Nucleus accumbens (tissue), 56 donors: ENCODE measurements around the gene NUF2.
A peak's percentile ranks its signal among the peaks of the same experiment; 100 is the strongest.
"Not testable (repeated sequence)": the region's sequence is repeated elsewhere in the genome, so short reads cannot be mapped to it uniquely, and the experiment has no call there.

Experiments
- DNase-seq, 56 donors: peaks; one replicate each; lab custom pipeline; 2025; lab: John Stamatoyannopoulos, UW

NUF2 gene

DNA sequence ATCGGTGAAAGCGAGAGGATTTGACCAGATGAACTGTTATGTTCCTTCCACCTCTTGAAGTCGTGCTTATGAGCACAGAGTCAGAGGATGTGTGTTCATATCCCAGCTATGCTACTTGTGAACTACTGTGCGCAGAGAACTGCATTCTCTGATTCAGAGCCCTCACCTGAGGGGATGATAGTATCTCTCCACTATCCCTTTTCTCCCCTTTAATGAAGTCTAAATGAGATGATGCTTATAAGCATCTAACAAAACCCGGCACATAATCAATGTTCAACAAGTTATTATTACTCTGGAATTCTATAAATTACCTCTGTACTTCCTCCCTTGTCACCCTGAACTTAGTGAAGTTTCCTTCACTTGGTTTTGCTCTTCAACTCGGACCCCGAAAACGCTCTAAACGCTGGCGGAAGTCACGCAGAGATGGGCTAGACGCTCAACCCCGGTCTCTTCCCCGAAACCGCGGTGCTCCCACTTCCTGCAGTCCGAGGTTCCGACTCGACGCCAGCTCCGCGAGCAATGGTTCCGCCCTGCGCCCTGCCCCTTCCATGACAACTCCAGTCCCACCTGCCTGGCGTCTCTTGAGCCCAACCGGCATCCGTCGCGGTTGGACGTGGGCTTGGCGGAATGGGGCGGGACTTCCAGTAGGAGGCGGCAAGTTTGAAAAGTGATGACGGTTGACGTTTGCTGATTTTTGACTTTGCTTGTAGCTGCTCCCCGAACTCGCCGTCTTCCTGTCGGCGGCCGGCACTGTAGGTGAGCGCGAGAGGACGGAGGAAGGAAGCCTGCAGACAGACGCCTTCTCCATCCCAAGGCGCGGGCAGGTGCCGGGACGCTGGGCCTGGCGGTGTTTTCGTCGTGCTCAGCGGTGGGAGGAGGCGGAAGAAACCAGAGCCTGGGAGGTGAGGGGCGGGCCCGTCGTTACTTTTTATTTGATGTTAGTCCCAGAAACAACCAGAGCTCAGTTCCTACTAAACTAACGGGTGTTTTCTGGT, at the start of gene NUF2:
Gene NUF2, plus strand, starts transcription at position 644 of the 995 bp plus-strand sequence. CDS start 4,098 bp downstream, outside the sequence.
- peak; percentile 68 to 98 (median 95) for DNase-seq

DNA sequence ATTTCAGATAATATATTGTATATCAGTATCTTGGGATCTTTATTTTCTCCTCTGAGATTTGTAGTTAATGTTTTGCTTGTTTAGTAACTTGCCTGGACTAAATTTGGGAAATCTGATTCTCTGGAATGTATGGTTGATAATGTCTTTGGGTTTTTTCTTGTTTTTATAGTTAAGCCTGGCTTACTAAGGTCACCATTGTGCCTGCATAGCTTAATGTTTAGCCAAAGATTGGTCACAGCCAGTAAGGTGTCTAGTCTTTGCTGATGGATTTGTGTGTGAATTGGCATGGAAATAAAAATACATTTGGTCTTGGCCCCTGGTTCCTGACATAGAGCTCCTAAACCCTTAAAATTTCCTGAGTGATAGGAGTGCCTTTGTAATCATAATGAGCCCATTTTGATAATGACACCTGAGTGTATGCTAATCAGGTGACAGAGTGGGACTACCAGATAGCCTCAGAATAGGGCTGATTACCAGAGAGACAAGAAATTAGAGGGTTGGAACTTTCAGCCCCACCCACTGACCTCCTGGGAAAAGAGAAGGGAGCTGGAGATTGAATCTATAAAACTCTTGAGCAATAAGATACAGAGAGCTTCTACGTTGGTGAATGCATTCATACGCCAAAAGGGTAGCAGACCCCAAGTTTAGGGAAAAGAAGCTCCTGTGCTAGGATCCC, 47.9 kb upstream of the NUF2 start:
- DNase-seq = no peak

DNA sequence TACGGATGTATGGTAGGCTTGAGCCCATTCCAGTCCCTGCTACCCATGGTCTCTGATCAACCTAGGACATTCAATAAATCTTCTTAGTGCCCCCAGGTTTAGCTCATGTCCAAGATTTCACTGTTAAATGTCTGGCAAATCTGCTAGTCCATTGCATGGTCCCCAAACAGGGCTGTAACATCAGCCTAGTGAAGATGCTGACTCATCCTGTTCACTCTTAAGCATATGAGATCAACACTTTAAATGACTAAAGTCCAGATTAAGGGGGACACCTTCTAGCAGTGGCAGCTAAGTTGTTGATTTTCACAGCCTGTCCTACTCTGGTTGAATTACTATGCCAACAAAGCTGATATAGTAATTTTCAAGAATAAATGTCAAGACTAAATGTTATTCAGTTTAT, 46.5 kb upstream of the NUF2 start:
- DNase-seq = no peak

DNA sequence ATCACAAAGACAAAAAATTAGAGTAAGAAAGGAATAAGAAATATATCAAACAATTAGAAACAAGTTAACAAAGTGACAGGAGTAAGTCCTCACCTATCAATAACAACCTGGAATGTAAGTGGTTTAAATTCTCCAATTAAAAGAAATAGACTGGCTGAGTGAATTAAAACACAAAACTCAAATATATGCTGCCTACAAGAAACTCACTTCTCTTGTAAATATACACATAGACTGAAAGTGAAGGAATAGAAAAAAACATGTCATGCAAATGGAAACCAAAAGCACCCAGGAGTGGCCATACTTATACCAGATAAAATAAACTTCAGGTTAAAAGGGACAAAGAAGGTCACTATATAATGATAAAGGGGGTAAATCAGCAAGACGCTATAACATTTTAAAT, 43.2 kb upstream of the NUF2 start:
- DNase-seq = no peak

DNA sequence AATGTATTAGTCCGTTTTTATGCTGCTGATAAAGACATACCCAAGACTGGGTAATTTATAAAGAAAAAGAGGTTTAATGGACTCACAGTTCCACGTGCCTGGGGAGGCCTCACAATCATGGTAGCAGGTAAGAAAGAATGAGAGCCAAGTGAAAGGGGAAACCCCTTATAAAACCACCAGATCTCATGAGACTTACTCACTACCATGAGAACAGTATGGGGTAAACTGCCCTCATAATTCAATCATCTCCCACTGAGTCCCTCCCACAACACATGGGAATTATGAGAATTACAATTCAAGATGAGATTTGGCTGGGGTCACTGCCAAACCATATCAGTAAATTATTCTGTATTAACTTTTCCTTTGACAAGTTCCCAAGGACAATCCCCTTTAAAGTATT, 36.9 kb upstream of the NUF2 start:
- DNase-seq = not testable (repeated sequence)

DNA sequence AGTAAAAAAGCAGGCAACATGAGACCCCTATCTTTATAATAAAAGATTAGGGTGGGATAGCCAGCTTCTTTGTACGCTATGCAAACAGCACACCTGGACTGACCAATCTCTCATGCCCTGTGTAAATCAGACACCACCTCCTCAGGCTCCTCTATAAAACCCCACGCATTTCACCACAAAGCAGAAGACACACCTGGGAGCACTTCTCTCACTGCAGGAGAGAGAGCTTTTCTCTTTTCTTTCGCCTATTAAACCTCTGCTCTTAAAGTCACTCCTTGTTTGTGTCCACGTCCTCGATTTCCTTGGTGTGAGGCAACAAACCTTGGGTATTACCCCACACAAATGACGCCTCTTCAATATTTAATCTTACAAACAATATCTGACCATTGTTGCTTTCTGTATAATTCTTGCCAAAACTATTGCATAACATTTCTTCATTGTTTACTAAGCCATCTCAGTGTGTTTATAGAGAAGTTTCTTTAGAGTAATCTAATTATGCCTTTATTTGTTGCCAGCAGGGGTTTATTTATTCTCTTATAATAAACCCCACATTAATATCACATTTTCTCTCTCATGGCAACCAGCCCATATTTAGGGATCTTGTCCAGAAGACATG, 31.6 kb upstream of the NUF2 start:
- DNase-seq = no peak

DNA sequence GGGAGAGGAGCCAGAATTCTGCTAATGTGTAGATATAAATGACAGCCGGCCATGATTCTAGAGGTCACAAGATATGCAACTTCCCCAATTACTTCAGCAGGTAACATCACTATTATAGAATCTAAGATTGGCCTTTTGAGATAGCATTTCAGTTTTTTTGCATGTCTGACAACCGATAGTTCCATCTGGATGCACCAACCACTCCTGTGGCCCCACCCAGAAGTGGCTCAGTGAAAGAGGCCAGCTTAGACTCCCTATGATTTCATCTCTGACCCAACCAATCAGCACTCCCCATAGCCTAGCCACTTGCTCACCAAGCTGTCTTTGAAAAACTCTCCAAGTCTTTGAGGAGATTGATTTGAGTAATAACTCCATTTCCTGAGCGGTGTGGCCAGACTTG, 30.3 kb upstream of the NUF2 start:
- no peak for DNase-seq

DNA sequence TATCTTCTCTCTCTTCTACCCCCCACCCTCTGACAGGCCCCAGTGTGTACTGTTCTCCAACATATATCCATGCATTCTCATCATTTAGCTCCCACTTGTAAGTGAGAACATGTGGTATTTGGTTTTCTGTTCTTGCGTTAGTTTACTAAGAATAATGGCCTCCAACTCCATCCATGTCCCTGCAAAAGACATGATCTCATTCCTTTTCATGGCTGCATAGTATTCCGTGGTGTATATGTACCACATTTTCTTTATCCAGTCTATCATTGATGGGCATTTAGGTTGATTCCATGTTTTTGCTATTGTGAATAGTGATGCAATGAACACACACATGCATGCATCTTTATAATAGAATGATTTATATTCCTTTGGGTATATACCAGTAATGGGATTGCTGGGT, 29.6 kb upstream of the NUF2 start:
- DNase-seq = not testable (repeated sequence)

DNA sequence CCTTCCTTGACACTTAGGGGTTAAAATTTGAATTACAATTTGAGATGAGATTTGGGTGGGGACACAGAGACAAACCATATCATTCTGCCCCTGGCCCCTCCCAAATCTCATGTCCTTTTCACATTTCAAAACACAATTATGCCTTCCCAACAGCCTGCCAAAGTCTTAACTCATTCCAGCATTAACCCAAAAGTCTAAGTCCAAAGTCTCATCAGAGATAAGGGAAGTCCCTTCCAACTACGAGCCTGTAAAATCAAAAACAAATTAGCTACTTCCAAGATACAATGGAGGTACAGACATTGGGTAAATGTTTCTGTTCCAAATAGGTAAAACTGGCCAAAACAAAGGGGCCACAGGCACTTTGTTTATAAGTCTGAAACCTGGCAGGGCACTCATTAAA, 28.3 kb upstream of the NUF2 start:
- not testable (repeated sequence) for DNase-seq

DNA sequence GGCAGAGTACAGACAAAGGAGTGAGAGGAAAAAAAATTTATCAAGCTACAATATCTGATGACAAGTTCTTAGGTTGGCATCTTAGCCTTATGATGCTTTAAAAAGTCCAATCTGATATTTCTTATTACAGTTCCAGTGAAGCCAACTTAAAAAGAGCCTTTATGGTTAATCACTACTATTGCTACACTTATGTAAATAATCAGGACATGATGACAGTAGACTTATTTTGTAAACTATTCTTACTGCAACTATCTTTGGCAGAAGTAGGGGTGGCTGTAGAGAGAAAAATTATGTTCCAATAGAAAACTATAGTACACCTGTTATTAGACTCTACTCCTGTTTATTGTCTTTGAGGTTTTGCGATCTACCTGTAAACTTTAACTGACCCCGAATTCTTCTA, 25.8 kb upstream of the NUF2 start:
- DNase-seq = no peak

DNA sequence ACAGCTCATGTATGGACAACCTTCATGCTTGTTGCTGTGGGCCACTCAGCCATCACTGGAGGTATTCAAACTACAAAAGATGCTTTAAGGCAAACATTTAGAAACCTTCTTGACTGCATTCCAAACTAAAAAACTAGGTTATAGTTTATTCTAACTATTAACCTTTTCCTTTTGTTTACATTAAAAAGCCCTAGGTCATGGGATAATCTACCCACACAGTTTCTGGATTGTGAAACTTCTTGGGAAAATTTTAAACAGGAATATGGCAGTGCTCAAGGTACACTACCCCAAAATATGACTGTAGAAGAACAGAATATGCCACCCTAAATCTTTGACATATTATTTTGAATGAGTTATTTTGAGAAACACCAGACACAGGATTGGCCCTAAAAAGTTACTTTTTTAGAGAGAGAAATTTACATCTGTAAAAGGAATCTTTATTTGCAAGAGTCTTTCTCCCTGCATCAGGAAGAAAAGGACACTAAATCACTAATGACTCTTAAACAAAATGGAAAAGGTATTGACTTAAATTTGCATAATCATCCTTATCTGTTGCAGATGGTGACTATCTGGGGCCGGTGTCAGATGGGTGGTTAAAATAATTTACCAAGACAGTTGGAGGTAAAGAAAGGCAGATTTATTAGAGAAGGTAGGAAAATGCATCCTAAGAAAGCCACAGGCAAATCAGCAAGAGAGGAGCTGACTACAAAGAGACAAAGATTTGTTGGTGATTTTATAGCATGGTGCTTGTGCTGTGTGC, 25.1 kb upstream of the NUF2 start:
- no peak for DNase-seq

DNA sequence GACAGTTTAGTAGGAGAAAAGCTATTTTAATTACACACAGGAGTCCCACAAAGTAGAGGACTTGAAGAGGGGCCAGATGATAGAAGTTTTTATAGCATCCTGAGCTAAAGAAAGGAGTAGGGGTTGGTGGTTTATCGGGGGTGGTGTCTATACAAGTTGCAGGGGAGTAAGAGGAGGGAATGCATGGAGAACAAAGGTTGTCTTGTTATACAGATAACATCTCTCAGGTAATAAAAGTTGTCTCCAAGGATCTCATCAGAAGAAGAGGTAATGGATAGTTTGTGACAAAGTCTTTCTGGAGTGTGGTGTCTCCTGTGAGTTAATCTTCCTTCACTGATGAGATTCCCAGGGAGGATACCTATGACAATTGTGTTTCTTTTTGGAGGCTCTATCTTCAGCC, 23.4 kb upstream of the NUF2 start:
- DNase-seq = no peak

DNA sequence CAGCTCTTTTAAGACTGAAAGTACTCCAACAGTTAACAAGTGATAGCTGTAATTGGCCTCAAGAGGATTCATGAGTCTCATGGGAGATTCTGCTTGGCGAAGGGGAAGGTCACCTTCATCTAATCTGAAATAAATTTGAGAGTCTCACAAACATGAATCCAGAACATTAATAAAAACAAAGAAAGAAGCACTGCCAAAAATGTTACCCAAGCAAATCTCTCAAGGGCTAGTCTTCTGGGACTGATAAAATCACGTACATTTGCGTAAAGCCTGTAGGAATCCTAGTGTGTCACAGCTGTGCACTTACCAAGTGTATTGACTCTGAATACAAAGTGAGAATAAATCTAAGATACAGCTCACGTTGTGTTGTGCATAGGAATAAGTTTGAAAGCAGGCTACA, 21.2 kb upstream of the NUF2 start:
- DNase-seq = no peak

DNA sequence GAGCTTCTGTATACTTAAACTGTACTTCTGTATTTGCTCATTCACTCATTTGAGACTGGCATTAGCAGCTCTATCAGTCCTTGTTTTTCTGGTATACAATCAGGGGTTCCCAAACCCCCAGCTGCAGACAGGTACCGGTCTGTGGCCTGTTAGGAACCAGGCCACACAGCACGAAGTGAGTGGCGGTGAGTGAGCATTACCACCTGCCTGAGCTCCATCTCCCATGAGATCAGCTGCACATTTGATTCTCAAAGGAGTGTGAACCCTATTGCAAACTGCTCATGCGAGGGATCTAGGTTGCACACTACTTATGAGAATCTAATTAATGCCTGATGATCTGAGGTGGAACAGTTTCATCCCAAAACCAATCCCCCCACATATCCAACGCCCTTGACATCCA, 18.2 kb upstream of the NUF2 start:
- no peak for DNase-seq

DNA sequence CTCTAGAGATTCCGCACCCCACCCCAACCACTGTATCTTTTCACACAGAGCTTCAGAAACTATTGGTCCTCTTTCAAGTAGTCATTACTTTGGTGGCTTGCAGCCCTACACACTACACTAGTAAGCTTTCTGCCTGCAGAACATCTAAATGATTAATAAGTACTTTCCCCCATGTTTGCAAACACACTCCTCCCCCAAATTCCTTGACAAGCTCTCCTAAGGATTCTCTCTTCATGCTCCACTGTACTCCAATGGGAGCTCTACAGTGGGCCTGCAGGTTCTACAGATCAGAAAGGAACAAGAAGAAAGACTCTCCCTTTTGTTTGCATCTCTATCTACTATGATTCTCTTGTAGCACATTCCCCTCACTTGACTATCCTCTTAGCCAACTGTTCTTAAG, 16.3 kb upstream of the NUF2 start:
- DNase-seq = no peak

DNA sequence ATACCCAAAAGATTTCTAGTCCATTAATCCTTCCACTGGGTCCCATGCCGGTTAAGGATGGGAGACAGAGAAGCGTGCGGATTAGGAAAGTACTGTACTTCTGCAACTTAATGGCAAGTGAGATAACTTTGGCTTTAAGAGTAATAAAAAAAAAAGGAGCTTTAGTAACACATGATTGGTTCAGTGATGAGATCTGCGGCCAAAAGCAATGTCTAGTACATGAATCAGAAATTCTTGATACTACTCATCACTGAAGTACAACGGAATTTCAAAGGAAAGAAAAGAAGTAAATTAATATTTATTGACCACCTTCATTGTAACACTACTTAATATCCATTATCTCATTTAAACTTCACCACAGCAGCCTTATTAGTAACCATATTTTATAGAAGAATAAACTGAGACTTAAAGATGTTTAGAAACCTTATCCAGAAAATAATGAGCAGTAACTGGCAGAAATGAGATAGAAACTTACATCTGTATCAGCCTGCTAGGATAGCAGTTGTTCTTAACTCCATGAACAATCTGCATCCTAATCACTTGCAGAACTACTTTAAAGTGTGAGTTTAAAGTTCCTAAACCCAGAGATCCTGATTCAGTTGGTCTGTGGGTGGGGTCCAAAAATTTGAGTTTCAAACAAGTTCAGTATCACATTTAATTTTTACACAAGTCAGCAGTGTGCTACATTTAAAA, 14.1 kb upstream of the NUF2 start:
- DNase-seq = no peak

DNA sequence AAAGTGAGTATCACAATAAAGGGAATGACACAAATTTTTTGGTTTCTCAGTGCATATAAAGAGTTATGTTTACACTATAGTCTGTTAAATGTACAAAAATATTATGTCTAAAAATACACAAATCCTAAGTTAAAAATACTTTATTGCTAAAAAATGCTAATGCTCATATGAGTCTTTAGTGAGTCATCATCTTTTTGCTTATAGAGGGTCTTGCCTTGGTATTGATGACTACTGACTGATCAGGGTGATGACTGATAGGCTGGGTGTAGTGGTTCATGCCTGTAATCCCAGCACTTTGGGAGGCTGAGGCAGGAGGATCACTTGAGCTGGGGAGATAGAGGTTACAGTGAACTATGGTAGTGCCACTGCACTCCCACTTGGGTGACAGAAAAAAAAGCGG, 12.9 kb upstream of the NUF2 start:
- DNase-seq = no peak

DNA sequence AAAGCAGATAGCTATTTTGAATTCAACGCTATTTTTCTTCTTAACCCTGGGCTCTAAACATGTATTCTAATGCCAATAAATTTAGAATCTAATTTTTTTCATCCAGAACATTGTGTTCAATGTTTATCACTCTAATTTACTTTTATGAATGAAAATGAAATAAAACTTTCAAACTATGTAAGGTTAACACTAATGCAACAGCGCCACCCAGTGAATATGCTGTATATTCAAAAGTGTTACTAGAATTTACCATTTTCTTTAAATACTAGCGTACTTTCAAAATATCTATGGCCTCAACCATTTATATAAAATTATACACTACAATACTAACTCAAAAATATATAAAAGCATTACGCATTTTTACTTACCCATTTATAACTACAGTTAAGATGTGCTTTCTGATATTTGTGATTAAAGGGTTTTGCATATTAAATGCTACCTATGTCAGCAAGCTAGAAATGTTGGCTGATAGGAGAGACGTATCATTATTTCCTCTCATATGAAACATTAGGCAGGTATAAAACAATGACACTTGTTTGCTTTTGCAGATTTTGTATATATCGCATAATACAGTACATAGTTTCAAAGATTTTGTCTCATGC, 5.9 kb upstream of the NUF2 start:
- DNase-seq = peak in 9 of 56 donors; percentile 0 to 12 (median 3)

DNA sequence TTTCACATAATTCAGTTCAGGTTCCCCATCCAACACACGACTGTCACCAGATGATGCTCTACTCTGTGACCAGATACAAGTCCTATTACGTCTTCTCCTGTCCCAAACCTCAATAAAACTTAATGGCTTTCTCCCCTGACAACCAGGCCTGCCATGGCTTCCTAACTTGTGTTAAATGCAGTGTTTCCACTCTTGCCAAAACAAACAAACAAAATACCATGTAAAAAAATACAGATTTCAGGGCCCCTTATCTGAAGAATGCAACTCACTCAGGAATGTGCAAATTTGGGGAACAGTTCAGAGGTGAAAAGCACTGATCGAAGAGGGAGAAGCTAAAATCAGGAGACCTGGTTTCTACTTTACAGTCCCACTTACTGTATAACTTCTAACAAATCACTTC, 863 bp upstream of the NUF2 start:
- DNase-seq = no peak

DNA sequence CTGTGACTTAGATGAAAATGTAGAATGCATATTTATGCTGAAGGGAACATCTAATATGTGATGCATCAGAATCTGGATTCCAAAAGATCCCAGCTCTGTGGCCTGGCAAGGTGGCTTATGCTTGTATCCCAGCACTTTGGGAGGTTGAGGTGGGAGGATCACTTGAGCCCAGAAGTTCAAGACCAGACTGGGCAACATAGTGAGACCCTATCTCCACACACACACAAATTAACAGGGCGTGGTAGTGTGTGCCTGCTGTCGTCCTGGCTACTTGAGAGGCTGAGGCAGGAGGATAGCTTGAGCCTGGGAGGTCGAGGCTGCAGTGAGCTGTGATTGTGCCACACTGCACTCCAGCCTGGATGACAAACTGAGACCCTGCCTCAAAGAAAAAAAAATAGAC, 1.6 kb downstream of the NUF2 start:
- DNase-seq = not testable (repeated sequence)
